Measurements from ENCODE around the gene RHOF.
"Not testable (repeated sequence)": the region's sequence is repeated elsewhere in the genome, so short reads cannot be mapped to it uniquely, and the experiment has no call there.

The RHOF gene

DNA sequence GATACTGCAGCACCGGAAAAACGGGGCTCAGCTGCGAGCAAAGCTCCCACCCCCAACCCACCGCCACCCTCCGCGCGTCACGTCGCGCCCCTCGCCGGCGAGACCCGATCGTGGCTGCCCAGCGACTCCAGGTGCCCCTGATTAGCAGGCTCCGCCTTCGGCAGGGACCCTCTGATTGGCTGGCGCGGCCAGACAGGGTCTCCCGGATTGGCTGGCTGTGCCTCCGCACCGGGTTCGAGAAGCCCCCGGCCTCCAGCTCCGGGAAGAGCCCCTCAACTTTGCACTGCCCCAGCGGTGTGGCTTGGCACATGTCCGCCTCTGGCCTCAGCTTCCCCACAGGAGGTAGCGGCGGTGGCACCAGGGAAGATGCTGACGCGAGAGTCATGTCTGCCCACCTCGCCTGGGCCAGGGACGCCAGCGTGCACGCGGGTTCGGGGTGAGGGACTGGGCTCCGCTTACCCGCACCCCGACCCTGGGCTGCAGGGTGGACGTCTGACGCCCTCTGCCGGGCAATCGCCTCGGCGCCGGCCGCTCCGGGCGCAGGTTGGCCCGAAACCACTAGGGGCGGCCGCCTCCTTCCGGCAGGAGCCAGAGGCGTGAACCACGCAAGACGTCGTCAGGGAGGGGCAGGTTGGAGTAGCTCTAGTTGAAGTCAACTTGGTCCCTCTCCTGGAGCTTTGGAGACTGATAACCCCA is 498 bp upstream of the RHOF start:
- TF ChIP-seq CTCF (IDR thresholded peaks at IDR 0.05; ENCODE audit: extremely low read depth, missing control alignments), result peak; percentile 100
- DNase-seq (ENCODE audit: low spot score), result peak; percentile 92

- peak; percentile 77 for DNase-seq (ENCODE audit: low spot score)
- TF ChIP-seq CTCF (IDR thresholded peaks at IDR 0.05; ENCODE audit: extremely low read depth, missing control alignments), result no peak
Measured at GRCh38 chr12:121792607-121793439, 665 bp downstream of the RHOF start.

DNA sequence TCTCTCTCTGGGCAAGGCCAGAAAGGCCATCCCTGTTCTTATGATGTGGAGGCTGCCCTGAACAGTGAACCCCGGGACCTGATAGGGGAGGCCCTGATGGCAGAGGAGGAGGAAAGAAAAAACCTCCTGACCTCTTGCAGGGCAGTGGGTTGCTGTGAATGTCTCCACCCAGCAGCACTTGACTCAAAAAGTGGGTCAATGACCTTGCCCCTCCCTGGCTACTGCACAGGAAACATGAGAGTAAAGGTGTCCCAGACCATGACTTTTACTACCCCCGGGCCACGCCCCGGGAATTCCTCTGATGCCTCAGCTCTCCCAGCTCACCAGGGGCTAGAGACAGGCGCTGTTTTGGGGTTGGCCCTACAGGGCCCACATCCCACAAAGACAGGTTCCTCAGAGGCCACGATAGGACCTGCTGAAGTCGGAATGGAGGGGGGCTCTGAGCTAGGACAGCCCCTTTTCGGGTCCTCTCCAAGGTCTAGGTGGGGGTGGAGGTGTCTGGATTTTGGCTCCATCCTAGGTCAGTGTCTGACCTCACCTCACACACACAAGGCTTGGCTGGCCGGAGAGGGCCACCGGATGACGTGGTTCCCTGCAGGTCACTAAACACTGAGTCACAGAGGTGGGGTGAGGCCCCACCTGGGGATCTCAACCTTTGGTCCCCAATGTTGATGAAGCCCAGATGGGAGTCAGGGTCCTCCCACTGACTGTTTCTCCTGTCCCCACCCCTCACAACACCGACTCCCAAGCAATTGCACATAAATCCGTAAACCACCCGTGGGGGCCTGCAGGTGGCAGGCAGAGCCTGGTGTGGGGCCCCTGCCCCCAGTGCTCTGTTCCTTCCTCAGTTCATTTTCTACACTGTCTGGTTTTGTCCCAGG is 1.6 kb downstream of the RHOF start:
- DNase-seq (ENCODE audit: low spot score), result no peak
- TF ChIP-seq CTCF (IDR thresholded peaks at IDR 0.05; ENCODE audit: extremely low read depth, missing control alignments), result peak; percentile 4

- not testable (repeated sequence) for DNase-seq (ENCODE audit: low spot score)
Measured at GRCh38 chr12:121790785-121791184, 2.7 kb downstream of the RHOF start.

- peak; percentile 83 for DNase-seq (ENCODE audit: low spot score)
- no peak for TF ChIP-seq CTCF (IDR thresholded peaks at IDR 0.05; ENCODE audit: extremely low read depth, missing control alignments)
Measured at GRCh38 chr12:121789800-121790728, 3.4 kb downstream of the RHOF start.

DNA sequence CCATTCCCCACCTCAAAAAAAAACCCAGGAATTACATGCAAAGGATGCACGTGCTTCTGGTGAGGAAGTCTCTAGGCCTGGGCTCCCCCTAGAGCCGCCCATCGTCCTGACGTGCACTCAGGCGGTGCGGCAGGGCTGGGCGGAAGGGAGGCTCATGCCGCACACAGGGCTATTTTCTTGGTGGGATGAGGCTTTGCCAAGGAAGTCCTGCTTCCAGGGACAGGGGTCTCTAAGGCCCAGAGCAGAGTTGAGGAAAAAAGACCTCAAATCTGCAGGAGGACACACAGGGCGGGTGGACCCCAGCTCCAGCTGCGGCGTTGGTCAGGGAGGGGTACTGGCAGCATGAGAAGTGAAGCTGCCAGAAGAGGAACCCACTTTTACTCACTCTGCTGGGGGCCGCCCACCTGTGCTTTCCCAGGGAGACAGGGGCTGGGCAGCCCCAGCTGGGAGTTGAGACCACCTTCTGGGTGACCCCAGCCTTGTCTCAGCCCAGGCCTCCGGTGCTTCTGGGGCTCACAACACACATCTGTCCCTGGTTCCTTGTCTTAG is 4.2 kb downstream of the RHOF start:
- TF ChIP-seq CTCF (IDR thresholded peaks at IDR 0.05; ENCODE audit: extremely low read depth, missing control alignments), result no peak
- DNase-seq (ENCODE audit: low spot score), result no peak
